WTC11 (cell line): ENCODE data around the gene INPP4B. TPM values are rescaled to one million over a fixed set of nuclear protein-coding genes. Genes with fewer than 3 reads are reported as not detected.

ENCODE experiments used
- ATAC-seq: fragments of 200-7000 bp; cut with Tn5 transposase; 2 replicates; pipeline ENCODE4 v1.10.0; 2021; ENCODE audit warnings: mild to moderate bottlenecking, moderate library complexity
- CTCF ChIA-PET: fragments of 300-600 bp; sonication (Branson Sonifier 250); formaldehyde crosslinking; loops from one replicate; lab custom pipeline; 2021; ENCODE audit warnings: antibody characterized with exemption; lab: Charles Lee
- POLR2A ChIA-PET: fragments of 350-600 bp; sonication (Branson Sonifier 250); formaldehyde crosslinking; loops from one replicate; lab custom pipeline; 2021; ENCODE audit warnings: antibody characterized with exemption; lab: Charles Lee
- DNase-seq: peaks from one replicate; pipeline ENCODE4 v3.0.0; 2021; ENCODE audit warnings: low spot score
- H3K27ac Mint-ChIP-seq: 2 replicates; pipeline ENCODE4 v1.8.0; 2021; ENCODE audit warnings: mixed read lengths
- H3K27me3 Mint-ChIP-seq: 2 replicates; pipeline ENCODE4 v1.8.0; 2021; ENCODE audit warnings: low read depth, mild to moderate bottlenecking, moderate library complexity, mixed read lengths
- H3K36me3 Mint-ChIP-seq: 2 replicates; pipeline ENCODE4 v1.8.0; 2021; ENCODE audit warnings: mixed read lengths
- H3K4me1 Mint-ChIP-seq: 2 replicates; pipeline ENCODE4 v1.8.0; 2022; ENCODE audit warnings: mixed read lengths
- H3K4me3 Mint-ChIP-seq: 2 replicates; pipeline ENCODE4 v1.8.0; 2021; ENCODE audit warnings: mild to moderate bottlenecking, moderate library complexity, mixed read lengths
- H3K9me3 Mint-ChIP-seq: 2 replicates; pipeline ENCODE4 v1.8.0; 2021; ENCODE audit warnings: mixed read lengths
- ATF6 ChIP-seq: sonication (generic); formaldehyde crosslinking; IDR thresholded peaks from 2 replicates; pipeline ENCODE4 v1.8.1; 2023; ENCODE audit warnings: mild to moderate bottlenecking, missing genetic modification reagents
- ERG ChIP-seq: fragments of 250-450 bp; sonication (Bioruptor Pico); IDR thresholded peaks from 2 replicates; pipeline ENCODE4 v1.8.0; 2021; ENCODE audit warnings: mild to moderate bottlenecking
- ETV6 ChIP-seq: sonication (generic); formaldehyde crosslinking; IDR thresholded peaks from 2 replicates; pipeline ENCODE4 v1.8.1; 2022; ENCODE audit warnings: mild to moderate bottlenecking, missing genetic modification reagents
- FOXP1 ChIP-seq: sonication (generic); formaldehyde crosslinking; IDR thresholded peaks from 2 replicates; pipeline ENCODE4 v1.8.0; 2022; ENCODE audit warnings: missing genetic modification reagents, mild to moderate bottlenecking, moderate library complexity, borderline replicate concordance
- GRHL2 ChIP-seq: fragments of 250-450 bp; sonication (Bioruptor Pico); IDR thresholded peaks from 2 replicates; pipeline ENCODE4 v1.8.0; 2022; ENCODE audit warnings: mild to moderate bottlenecking, moderate library complexity; ENCODE audit not compliant: insufficient replicate concordance, severe bottlenecking
- HMGA2 ChIP-seq: fragments of 250-450 bp; sonication (Bioruptor Pico); IDR thresholded peaks from 2 replicates; pipeline ENCODE4 v1.4.0; 2021; ENCODE audit warnings: mild to moderate bottlenecking, moderate library complexity
- HMGXB4 ChIP-seq: sonication (generic); formaldehyde crosslinking; IDR thresholded peaks from 2 replicates; pipeline ENCODE4 v1.8.1; 2023; ENCODE audit warnings: mild to moderate bottlenecking, moderate library complexity, missing genetic modification reagents
- IRF1 ChIP-seq: sonication (generic); formaldehyde crosslinking; IDR thresholded peaks from 2 replicates; pipeline ENCODE4 v1.8.0; 2023; ENCODE audit warnings: missing genetic modification reagents
- JAZF1 ChIP-seq: fragments of 250-450 bp; sonication (Bioruptor Pico); IDR thresholded peaks from 2 replicates; pipeline ENCODE4 v1.9.0; 2021; ENCODE audit warnings: moderate library complexity, mild to moderate bottlenecking, inconsistent platforms
- MAX ChIP-seq: sonication (generic); formaldehyde crosslinking; IDR thresholded peaks from 2 replicates; pipeline ENCODE4 v1.8.0; 2022; ENCODE audit warnings: mild to moderate bottlenecking, missing genetic modification reagents
- MXD4 ChIP-seq: fragments of 250-450 bp; sonication (Bioruptor Pico); IDR thresholded peaks from 2 replicates; pipeline ENCODE4 v1.8.0; 2021; ENCODE audit warnings: mild to moderate bottlenecking, moderate library complexity, borderline replicate concordance
- NFATC4 ChIP-seq: fragments of 250-450 bp; sonication (Bioruptor Pico); IDR thresholded peaks from 2 replicates; pipeline ENCODE4 v1.9.0; 2021; ENCODE audit warnings: mild to moderate bottlenecking
- NR1H2 ChIP-seq: sonication (generic); formaldehyde crosslinking; IDR thresholded peaks from 2 replicates; pipeline ENCODE4 v1.9.0; 2021; ENCODE audit warnings: mild to moderate bottlenecking, moderate library complexity, missing genetic modification reagents
- NR2C2 ChIP-seq: sonication (generic); formaldehyde crosslinking; IDR thresholded peaks from 2 replicates; pipeline ENCODE4 v1.8.0; 2022; ENCODE audit warnings: mild to moderate bottlenecking, missing genetic modification reagents
- OVOL2 ChIP-seq: fragments of 250-450 bp; sonication (Bioruptor Pico); IDR thresholded peaks from 2 replicates; pipeline ENCODE4 v1.9.0; 2021; ENCODE audit warnings: mild to moderate bottlenecking, borderline replicate concordance
- SMAD4 ChIP-seq: sonication (generic); formaldehyde crosslinking; IDR thresholded peaks from 2 replicates; pipeline ENCODE4 v1.8.0; 2022; ENCODE audit warnings: mild to moderate bottlenecking, missing genetic modification reagents
- ZBTB21 ChIP-seq: sonication (generic); formaldehyde crosslinking; IDR thresholded peaks from 2 replicates; pipeline ENCODE4 v1.8.1; 2023; ENCODE audit warnings: mild to moderate bottlenecking, missing genetic modification reagents, borderline replicate concordance
- ZMAT4 ChIP-seq: fragments of 250-450 bp; sonication (Bioruptor Pico); IDR thresholded peaks from 2 replicates; pipeline ENCODE4 v1.9.0; 2021; ENCODE audit warnings: mild to moderate bottlenecking
- ZNF138 ChIP-seq: sonication (generic); formaldehyde crosslinking; conservative IDR thresholded peaks from 2 replicates; pipeline ENCODE4 v1.8.1; 2022; ENCODE audit warnings: mild to moderate bottlenecking, moderate library complexity, missing genetic modification reagents
- ZNF219 ChIP-seq: sonication (generic); formaldehyde crosslinking; IDR thresholded peaks from 2 replicates; pipeline ENCODE4 v1.8.0; 2023; ENCODE audit warnings: missing genetic modification reagents, mild to moderate bottlenecking, borderline replicate concordance
- ZNF281 ChIP-seq: sonication (generic); formaldehyde crosslinking; IDR thresholded peaks from 2 replicates; pipeline ENCODE4 v1.8.0; 2023; ENCODE audit warnings: mild to moderate bottlenecking, missing genetic modification reagents
- ZNF317 ChIP-seq: sonication (generic); formaldehyde crosslinking; IDR thresholded peaks from 2 replicates; pipeline ENCODE4 v1.8.1; 2023; ENCODE audit warnings: low read depth, mild to moderate bottlenecking, moderate library complexity, missing genetic modification reagents, borderline replicate concordance
- ZNF396 ChIP-seq: fragments of 250-450 bp; sonication (Bioruptor Pico); IDR thresholded peaks from 2 replicates; pipeline ENCODE4 v1.8.0; 2021; ENCODE audit warnings: mild to moderate bottlenecking, moderate library complexity, borderline replicate concordance
- total RNA-seq: library from RNA; stranded (reverse); gene quantifications from 3 replicates; pipeline ENCODE4 v1.2.3, GENCODE V29; 2021

INPP4B gene
- total RNA-seq, 1 experiment from 2014 or later = 0.92 TPM

- no peak for TF ChIP-seq ZNF281 (CRISPR knock-in tag)
- no peak for TF ChIP-seq NR1H2 (CRISPR knock-in tag)
- no peak for TF ChIP-seq ZNF138 (CRISPR knock-in tag)
- no peak for TF ChIP-seq ZMAT4 (CRISPR knock-in tag)
- TF ChIP-seq MAX = no peak
- TF ChIP-seq, all 79 proteins: peak for 0
These were observed 379.0 kb downstream of the INPP4B start (continued) for GRCh38 chr4:142467088-142467487.

- H3K4me3 Mint-ChIP-seq = no peak overlapping the region
- peaks cover 7% of the 10 kb centered on the region for H3K9me3 Mint-ChIP-seq
- H3K4me1 Mint-ChIP-seq = no peaks in the 10 kb centered on the region
- H3K27ac Mint-ChIP-seq = no peak overlapping the region
- DNase-seq (no peak), ATAC-seq (no peak)
- H3K36me3 Mint-ChIP-seq = no peaks in the 10 kb centered on the region
- no peaks in the 10 kb centered on the region for H3K27me3 Mint-ChIP-seq
- no peak for TF ChIP-seq ETV6
- TF ChIP-seq FOXP1 = no peak
- no peak for TF ChIP-seq ZNF317
- TF ChIP-seq OVOL2 (CRISPR knock-in tag) = no peak
- no peak for TF ChIP-seq GRHL2 (CRISPR knock-in tag)
- no peak for TF ChIP-seq ZNF219 (CRISPR knock-in tag)
- TF ChIP-seq HMGA2 = no peak
- TF ChIP-seq IRF1 (CRISPR knock-in tag) = no peak
- TF ChIP-seq ATF6 = no peak
- TF ChIP-seq NFATC4 = no peak
- TF ChIP-seq ZBTB21 (CRISPR knock-in tag) = no peak
- no peak for TF ChIP-seq SMAD4 (CRISPR knock-in tag)
- no peak for TF ChIP-seq NR2C2 (CRISPR knock-in tag)
- ChIA-PET CTCF (no interaction called here), POLR2A (no interaction called here)
These were observed 380.6 kb downstream of the INPP4B start for GRCh38 chr4:142465526-142465925.

- Mint-ChIP-seq H3K4me3 (no peak overlapping the region), H3K27ac (no peak overlapping the region), H3K27me3 (no peaks in the 10 kb centered on the region), H3K4me1 (peaks cover 4% of the 10 kb centered on the region; the same call in 1 of the 2 replicates), H3K9me3 (peaks cover 7% of the 10 kb centered on the region), H3K36me3 (no peaks in the 10 kb centered on the region)
- CTCF ChIA-PET = no interaction called here
- ATAC-seq = no peak
- POLR2A ChIA-PET = no interaction called here
- DNase-seq = no peak
- no peak for TF ChIP-seq ZNF396 (CRISPR knock-in tag)
- TF ChIP-seq HMGXB4 (CRISPR knock-in tag) = no peak
- no peak for TF ChIP-seq ERG (CRISPR knock-in tag)
- no peak for TF ChIP-seq JAZF1 (CRISPR knock-in tag)
- TF ChIP-seq MXD4 (CRISPR knock-in tag) = no peak
- no peak for TF ChIP-seq OVOL2 (CRISPR knock-in tag)
- no peak for TF ChIP-seq NFATC4
- TF ChIP-seq ZNF281 (CRISPR knock-in tag) = no peak
These were observed 382.9 kb downstream of the INPP4B start for GRCh38 chr4:142463206-142463605.
